Measurements from ENCODE around the gene LDLRAD4.

Gene LDLRAD4

GRCh38 chr18:13305301-13305700, 86.7 kb downstream of the LDLRAD4 start:
- FAIRE-seq (no peak), DNase-seq (ENCODE audit: insufficient read length, low spot score) (no peak)
- no peak for TF ChIP-seq POLR2A (IDR thresholded peaks at IDR 0.05; ENCODE audit: low read depth, low read length)

DNA sequence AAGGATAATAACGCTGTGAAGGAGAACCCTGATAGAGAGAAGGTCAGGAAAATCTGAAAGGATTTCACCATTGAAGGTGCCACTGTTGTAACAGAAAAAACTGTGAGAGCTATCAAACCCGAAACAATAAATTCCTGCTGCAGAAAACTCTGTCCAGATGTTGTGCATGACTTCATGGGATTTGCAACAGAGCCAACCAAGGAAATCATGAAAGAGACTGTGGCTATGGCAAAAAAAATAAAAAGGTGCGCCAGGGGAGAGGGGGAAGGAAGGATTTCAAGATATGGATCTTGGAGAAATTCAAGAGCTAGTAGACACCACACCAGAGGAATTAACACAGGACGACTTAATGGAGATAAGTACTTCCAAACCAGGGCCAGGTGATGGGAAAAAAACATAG, 88.0 kb downstream of the LDLRAD4 start:
- no peak for TF ChIP-seq POLR2A (IDR thresholded peaks at IDR 0.05; ENCODE audit: low read depth, low read length)
- no peak for DNase-seq (ENCODE audit: insufficient read length, low spot score)
- FAIRE-seq: no peak

- DNase-seq (ENCODE audit: insufficient read length, low spot score) (no peak), FAIRE-seq (no peak)
- no peak for TF ChIP-seq POLR2A (IDR thresholded peaks at IDR 0.05; ENCODE audit: low read depth, low read length)
Measured at GRCh38 chr18:13308369-13308768, 89.8 kb downstream of the LDLRAD4 start.

DNA sequence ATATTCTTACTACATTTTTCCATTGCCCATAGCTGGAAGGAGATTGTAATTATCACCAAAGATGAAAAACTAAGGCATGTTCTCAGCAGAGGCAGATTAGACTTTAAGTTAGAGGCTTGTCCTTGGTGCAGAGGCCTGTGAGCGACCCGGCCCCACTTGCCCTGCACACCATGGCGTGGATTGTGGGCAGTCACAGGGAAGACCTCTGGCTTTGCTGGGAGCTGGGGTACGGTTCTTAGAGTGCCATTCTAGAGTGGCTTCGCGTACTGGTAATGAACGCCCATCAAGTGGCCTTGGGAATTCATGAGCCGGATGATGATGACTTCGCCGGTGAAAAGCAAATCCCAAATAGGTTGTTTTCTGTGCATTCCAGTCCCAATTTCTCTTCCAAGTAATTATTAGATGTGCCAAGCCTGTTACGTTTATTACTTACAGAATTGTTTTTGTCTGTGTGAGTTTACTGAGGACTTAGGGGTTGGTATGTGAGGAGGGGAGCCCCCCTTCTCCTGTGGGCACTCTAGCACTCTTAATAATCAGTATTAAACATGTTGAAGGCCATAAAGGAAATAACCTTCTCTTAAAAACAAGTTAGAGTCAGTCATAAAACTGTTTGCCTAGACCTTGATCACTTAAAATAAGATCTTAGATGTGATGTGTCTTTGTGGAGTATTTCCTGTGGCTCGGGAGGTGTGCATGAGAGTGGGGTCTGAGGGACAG, 90.6 kb downstream of the LDLRAD4 start:
- TF ChIP-seq POLR2A (IDR thresholded peaks at IDR 0.05; ENCODE audit: low read depth, low read length): no peak
- DNase-seq (ENCODE audit: insufficient read length, low spot score) (no peak), FAIRE-seq (no peak)

DNA sequence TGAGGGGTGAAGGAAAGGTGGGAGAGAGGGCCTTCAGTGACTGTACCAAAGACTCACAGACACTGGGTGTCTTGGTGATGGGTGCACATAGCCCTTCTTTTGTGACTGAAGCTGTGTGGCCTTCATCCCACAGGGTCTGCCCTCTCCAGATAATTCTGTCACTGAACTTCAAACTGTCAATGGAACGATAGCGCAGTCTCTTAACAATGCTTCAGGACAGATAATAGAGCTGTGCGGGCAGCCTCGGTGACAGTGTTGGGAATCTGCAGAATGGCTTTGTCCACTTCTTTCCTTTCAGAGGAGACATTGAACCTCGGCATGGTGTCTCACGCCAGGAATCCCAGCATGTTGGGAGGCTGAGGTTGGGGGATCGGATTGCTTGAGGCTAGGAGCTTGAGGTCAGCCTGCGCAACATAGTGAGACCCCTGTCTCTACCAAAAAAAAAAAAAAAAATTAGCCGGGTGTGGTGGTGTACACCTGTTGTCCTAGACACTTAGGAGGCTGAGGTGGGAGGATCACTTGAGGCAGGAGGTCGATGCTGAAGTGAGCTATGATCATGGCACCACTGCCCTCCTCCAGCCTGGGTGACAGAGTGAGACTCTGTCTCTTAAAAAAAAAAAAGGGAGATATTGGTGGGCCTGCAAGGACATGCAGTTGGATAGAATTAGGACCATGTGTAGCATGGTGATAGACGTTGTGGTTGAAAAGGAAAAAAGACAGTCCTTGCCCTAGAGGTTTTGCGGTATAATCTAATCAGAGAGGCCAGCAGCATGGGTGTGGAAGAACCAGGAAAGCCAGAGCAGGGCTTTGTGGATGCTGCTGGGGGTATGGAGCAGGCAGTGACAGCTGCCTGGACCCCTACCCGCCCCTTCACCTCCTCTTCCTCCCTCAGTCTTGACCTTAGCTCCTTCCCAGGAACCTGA, 91.4 kb downstream of the LDLRAD4 start:
- no peak for FAIRE-seq
- no peak for DNase-seq (ENCODE audit: insufficient read length, low spot score)
- no peak for TF ChIP-seq POLR2A (IDR thresholded peaks at IDR 0.05; ENCODE audit: low read depth, low read length)

DNA sequence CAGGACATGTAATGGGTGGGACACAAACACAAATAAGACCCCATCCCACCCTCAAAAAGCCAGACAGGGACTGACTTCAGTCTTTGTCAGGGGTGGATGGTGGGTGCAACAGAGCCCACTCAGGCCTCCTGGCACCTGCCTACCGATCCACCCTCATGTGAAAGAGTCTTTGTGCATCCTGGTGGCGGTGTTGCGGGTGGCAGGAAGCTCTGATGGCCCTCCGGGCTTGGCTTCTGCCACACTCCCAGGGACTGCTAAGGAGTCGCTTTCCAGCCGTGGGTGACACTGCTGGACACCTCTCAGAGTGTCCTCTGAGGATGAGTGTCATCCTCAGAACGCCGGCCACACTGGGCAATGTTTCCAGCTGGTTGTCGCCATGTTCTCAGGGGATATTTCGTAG, 92.6 kb downstream of the LDLRAD4 start:
- DNase-seq (ENCODE audit: insufficient read length, low spot score) (no peak), FAIRE-seq (no peak)
- no peak for TF ChIP-seq POLR2A (IDR thresholded peaks at IDR 0.05; ENCODE audit: low read depth, low read length)

GRCh38 chr18:13312515-13312914, 94.0 kb downstream of the LDLRAD4 start:
- DNase-seq (ENCODE audit: insufficient read length, low spot score) (no peak), FAIRE-seq (no peak)

GRCh38 chr18:13313006-13313686, 94.6 kb downstream of the LDLRAD4 start:
- no peak for FAIRE-seq
- no peak for DNase-seq (ENCODE audit: insufficient read length, low spot score)
- TF ChIP-seq POLR2A (IDR thresholded peaks at IDR 0.05; ENCODE audit: low read depth, low read length): no peak

More at GRCh38 chr18:13312515-13312914, 94.0 kb downstream of the LDLRAD4 start:
- no peak for TF ChIP-seq POLR2A (IDR thresholded peaks at IDR 0.05; ENCODE audit: low read depth, low read length)

DNA sequence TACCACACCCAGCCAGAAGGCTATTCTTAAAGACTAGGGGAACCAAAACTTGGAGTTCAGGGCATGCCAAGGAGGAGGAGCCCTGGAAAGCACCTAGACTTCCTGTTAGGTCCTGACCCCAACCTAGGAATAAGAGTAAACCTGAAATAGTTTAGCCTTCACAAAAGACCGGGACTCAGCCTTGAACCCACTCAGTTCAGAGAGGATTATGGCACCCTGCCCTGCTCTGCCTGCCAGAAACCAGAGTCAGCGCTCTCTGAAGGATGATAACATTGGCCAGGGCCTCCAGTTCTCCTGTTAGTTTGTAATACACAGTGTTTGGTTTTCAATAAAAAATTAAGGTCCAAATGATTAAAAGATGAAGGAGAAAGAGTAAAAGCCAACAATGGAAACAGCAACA, 96.4 kb downstream of the LDLRAD4 start:
- no peak for FAIRE-seq
- no peak for DNase-seq (ENCODE audit: insufficient read length, low spot score)
- TF ChIP-seq POLR2A (IDR thresholded peaks at IDR 0.05; ENCODE audit: low read depth, low read length): no peak

- DNase-seq (ENCODE audit: insufficient read length, low spot score) (no peak), FAIRE-seq (no peak)
- TF ChIP-seq POLR2A (IDR thresholded peaks at IDR 0.05; ENCODE audit: low read depth, low read length): no peak
Measured at GRCh38 chr18:13316063-13316462, 97.5 kb downstream of the LDLRAD4 start.

- TF ChIP-seq POLR2A (IDR thresholded peaks at IDR 0.05; ENCODE audit: low read depth, low read length): no peak
- FAIRE-seq (no peak), DNase-seq (ENCODE audit: insufficient read length, low spot score) (no peak)
Measured at GRCh38 chr18:13317801-13318200, 99.2 kb downstream of the LDLRAD4 start.

- TF ChIP-seq POLR2A (IDR thresholded peaks at IDR 0.05; ENCODE audit: low read depth, low read length): no peak
- no peak for DNase-seq (ENCODE audit: insufficient read length, low spot score)
- no peak for FAIRE-seq
Measured at GRCh38 chr18:13318731-13319501, 100.4 kb downstream of the LDLRAD4 start.

DNA sequence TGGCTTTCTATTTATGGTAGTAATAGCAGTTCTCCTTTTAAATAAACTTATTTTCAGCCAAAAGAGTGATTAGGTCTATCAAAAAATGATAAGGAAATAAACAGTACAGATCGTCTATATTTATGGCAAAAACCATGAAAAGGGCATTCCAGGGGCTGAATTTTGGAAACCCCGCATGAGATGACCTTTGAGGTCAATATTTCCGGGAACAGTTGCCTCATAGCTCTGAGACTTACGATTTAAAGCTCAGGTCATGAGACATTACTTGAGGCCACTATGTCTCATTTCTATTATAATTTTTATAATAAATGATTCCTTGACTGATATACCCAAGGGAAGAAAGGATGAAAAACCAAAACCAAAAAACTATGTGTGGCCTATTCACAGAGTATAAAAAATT, 101.1 kb downstream of the LDLRAD4 start:
- DNase-seq (ENCODE audit: insufficient read length, low spot score): no peak
- no peak for TF ChIP-seq POLR2A (IDR thresholded peaks at IDR 0.05; ENCODE audit: low read depth, low read length)
- no peak for FAIRE-seq

Measured in H54 (cell line).